ENCODE measurements around the gene OR11H7. TPM values are rescaled to one million over a fixed set of nuclear protein-coding genes. Genes with fewer than 3 reads are reported as not detected.

OR11H7 gene
- total RNA-seq (2021) (not detected in 2 replicates), Bru-seq, nascent RNA (not detected), BruChase-seq, experiment 1, labeled RNA remaining after a 2-hour chase (not detected), BruChase-seq, experiment 2, labeled RNA remaining after a 6-hour chase (not detected)
- long read RNA-seq = 0 reads

GRCh38 chr14:20228681-20229080 is at the start of gene OR11H7:
Gene OR11H7, plus strand, starts transcription at chr14:20228981.
- H3K36me3 ChIP-seq (ENCODE audit: insufficient read depth, low read length, poor library complexity, severe bottlenecking) = no peaks in the 10 kb centered on the region
- no peaks in the 10 kb centered on the region for H3K9me3 ChIP-seq (ENCODE audit: low read depth, low read length, poor library complexity, severe bottlenecking)
- H3K4me3 ChIP-seq (ENCODE audit: low read depth, low read length, poor library complexity, severe bottlenecking) = no peak within 1 kb of the TSS
- no peak for TF ChIP-seq EZH2 (IDR thresholded peaks at IDR 0.05; ENCODE audit: borderline replicate concordance, low read depth, low read length, poor library complexity, severe bottlenecking)
- TF ChIP-seq, protein P1, sequence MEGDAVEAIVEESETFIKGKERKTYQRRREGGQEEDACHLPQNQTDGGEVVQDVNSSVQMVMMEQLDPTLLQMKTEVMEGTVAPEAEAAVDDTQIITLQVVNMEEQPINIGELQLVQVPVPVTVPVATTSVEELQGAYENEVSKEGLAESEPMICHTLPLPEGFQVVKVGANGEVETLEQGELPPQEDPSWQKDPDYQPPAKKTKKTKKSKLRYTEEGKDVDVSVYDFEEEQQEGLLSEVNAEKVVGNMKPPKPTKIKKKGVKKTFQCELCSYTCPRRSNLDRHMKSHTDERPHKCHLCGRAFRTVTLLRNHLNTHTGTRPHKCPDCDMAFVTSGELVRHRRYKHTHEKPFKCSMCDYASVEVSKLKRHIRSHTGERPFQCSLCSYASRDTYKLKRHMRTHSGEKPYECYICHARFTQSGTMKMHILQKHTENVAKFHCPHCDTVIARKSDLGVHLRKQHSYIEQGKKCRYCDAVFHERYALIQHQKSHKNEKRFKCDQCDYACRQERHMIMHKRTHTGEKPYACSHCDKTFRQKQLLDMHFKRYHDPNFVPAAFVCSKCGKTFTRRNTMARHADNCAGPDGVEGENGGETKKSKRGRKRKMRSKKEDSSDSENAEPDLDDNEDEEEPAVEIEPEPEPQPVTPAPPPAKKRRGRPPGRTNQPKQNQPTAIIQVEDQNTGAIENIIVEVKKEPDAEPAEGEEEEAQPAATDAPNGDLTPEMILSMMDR (conservative IDR thresholded peaks at IDR 0.05; ENCODE audit: low read depth, low read length) = no peak
- intact Hi-C loops (cut with micrococcal nuclease; ENCODE audit: unreplicated experiment) = no loop called here
- no peaks in the 10 kb centered on the region for H3K27me3 ChIP-seq (replicated peaks; ENCODE audit: insufficient read depth, low read depth, low read length, poor library complexity)
- BruUV-seq (replicated peaks) = no TSS peak
- DNase-seq (ENCODE audit: low spot score) = no peak
- no peaks in the 10 kb centered on the region for H3K4me1 ChIP-seq (ENCODE audit: insufficient read depth, low read length, poor library complexity, severe bottlenecking)
- POLR2A ChIA-PET (ENCODE audit: low non-redundant PET) = no interaction called here
- no peak within 1 kb of the TSS for H3K27ac ChIP-seq (ENCODE audit: low read depth, low read length, poor library complexity, severe bottlenecking)
- CTCF ChIA-PET = no interaction called here

GRCh38 chr14:20179218-20179617 is 49.6 kb upstream of the OR11H7 start:
- no peak for DNase-seq (ENCODE audit: low spot score)
- POLR2A ChIA-PET (ENCODE audit: low non-redundant PET) = no interaction called here
- BruUV-seq (replicated peaks) = no TSS peak
- CTCF ChIA-PET = no interaction called here
- Histone ChIP-seq H3K27ac (ENCODE audit: low read depth, low read length, poor library complexity, severe bottlenecking) (no peak overlapping the region), H3K4me3 (ENCODE audit: low read depth, low read length, poor library complexity, severe bottlenecking) (no peak overlapping the region), H3K9me3 (ENCODE audit: low read depth, low read length, poor library complexity, severe bottlenecking) (no peaks in the 10 kb centered on the region), H3K36me3 (ENCODE audit: insufficient read depth, low read length, poor library complexity, severe bottlenecking) (no peaks in the 10 kb centered on the region), H3K27me3 (replicated peaks; ENCODE audit: insufficient read depth, low read depth, low read length, poor library complexity) (no peaks in the 10 kb centered on the region), H3K4me1 (ENCODE audit: insufficient read depth, low read length, poor library complexity, severe bottlenecking) (no peaks in the 10 kb centered on the region)
- intact Hi-C loops (cut with micrococcal nuclease; ENCODE audit: unreplicated experiment) = no loop called here
- TF ChIP-seq, protein P1 (conservative IDR thresholded peaks at IDR 0.05; ENCODE audit: low read depth, low read length) = no peak
- TF ChIP-seq EZH2 (IDR thresholded peaks at IDR 0.05; ENCODE audit: borderline replicate concordance, low read depth, low read length, poor library complexity, severe bottlenecking) = no peak

- Histone ChIP-seq H3K36me3 (ENCODE audit: insufficient read depth, low read length, poor library complexity, severe bottlenecking) (no peaks in the 10 kb centered on the region), H3K9me3 (ENCODE audit: low read depth, low read length, poor library complexity, severe bottlenecking) (no peaks in the 10 kb centered on the region), H3K4me3 (ENCODE audit: low read depth, low read length, poor library complexity, severe bottlenecking) (no peak overlapping the region), H3K27ac (ENCODE audit: low read depth, low read length, poor library complexity, severe bottlenecking) (no peak overlapping the region), H3K4me1 (ENCODE audit: insufficient read depth, low read length, poor library complexity, severe bottlenecking) (no peaks in the 10 kb centered on the region), H3K27me3 (replicated peaks; ENCODE audit: insufficient read depth, low read depth, low read length, poor library complexity) (no peaks in the 10 kb centered on the region)
- ChIA-PET CTCF (no interaction called here), POLR2A (ENCODE audit: low non-redundant PET) (no interaction called here)
- BruUV-seq (replicated peaks) = no TSS peak
- intact Hi-C loops (cut with micrococcal nuclease; ENCODE audit: unreplicated experiment) = no loop called here
- TF ChIP-seq, protein P1 (conservative IDR thresholded peaks at IDR 0.05; ENCODE audit: low read depth, low read length) = no peak
- no peak for TF ChIP-seq EZH2 (IDR thresholded peaks at IDR 0.05; ENCODE audit: borderline replicate concordance, low read depth, low read length, poor library complexity, severe bottlenecking)
- no peak for DNase-seq (ENCODE audit: low spot score)
These were observed 48.9 kb upstream of the OR11H7 start for GRCh38 chr14:20179880-20180279.

Measured in A673 (cell line).